Fibroblast of peridontal ligament (primary cell): ENCODE data around the gene TMEM120B.
A peak's percentile ranks its signal among the peaks of the same experiment; 100 is the strongest.

ENCODE experiments used
- DNase-seq: peaks from one replicate; pipeline ENCODE4 v3.0.0-alpha.2; 2010; ENCODE audit errors: extremely low read depth

TMEM120B gene

GRCh38 chr12:121791671-121792551, 79.4 kb downstream of the TMEM120B start:
- DNase-seq, result no peak

- DNase-seq, result no peak
Measured at GRCh38 chr12:121792607-121793439, 80.3 kb downstream of the TMEM120B start.

GRCh38 chr12:121793440-121793837, 80.9 kb downstream of the TMEM120B start, which contains the start of gene RHOF:
TSS of gene RHOF (minus strand) at chr12:121793688. CDS start at chr12:121793633, 55 bp downstream.
- DNase-seq, result no peak

- DNase-seq, result peak; percentile 86
Measured at GRCh38 chr12:121793838-121794533, 81.4 kb downstream of the TMEM120B start.

GRCh38 chr12:121794534-121795033, 82.0 kb downstream of the TMEM120B start:
- DNase-seq, result no peak

GRCh38 chr12:121795034-121795968, 82.7 kb downstream of the TMEM120B start:
- DNase-seq, result peak; percentile 88

GRCh38 chr12:121796855-121797751, 84.6 kb downstream of the TMEM120B start:
- peak; percentile 56 for DNase-seq

GRCh38 chr12:121797937-121798786, 85.6 kb downstream of the TMEM120B start:
- no peak for DNase-seq

GRCh38 chr12:121798787-121799155, 86.2 kb downstream of the TMEM120B start:
- DNase-seq, result no peak

- DNase-seq, result peak; percentile 73
Measured at GRCh38 chr12:121799156-121799841, 86.7 kb downstream of the TMEM120B start.

GRCh38 chr12:121799842-121800693, 87.5 kb downstream of the TMEM120B start:
- DNase-seq, result peak; percentile 81

GRCh38 chr12:121800694-121801594, 88.4 kb downstream of the TMEM120B start:
- peak; percentile 83 for DNase-seq

GRCh38 chr12:121801595-121802484, 89.3 kb downstream of the TMEM120B start:
- peak; percentile 54 for DNase-seq

- no peak for DNase-seq
Measured at GRCh38 chr12:121802485-121802842, 89.9 kb downstream of the TMEM120B start.
